H1 (cell line): ENCODE results near the gene DEPP1. TPM values are rescaled to one million over a fixed set of nuclear protein-coding genes. Genes with fewer than 3 reads are reported as not detected.

Experiments used
- CHD7 ChIP-seq: fragments of 300-600 bp; sonication (generic); IDR thresholded peaks from 2 replicates; pipeline ENCODE4 v1.7.1; 2012; ENCODE audit warnings: low read length, moderate library complexity, mild to moderate bottlenecking, inconsistent platforms; ENCODE audit not compliant: insufficient replicate concordance
- FOSL1 ChIP-seq: IDR thresholded peaks from 2 replicates; pipeline ENCODE4 v1.6.1; 2011; ENCODE audit warnings: mild to moderate bottlenecking, low read depth, low read length, moderate library complexity; ENCODE audit not compliant: insufficient read depth
- JUND ChIP-seq: IDR thresholded peaks from 2 replicates; pipeline ENCODE4 v1.6.1; 2011; ENCODE audit warnings: mild to moderate bottlenecking, improper control_type of control experiment, low read length
- RAD21 ChIP-seq, 2 experiments: IDR thresholded peaks in 1 of 2; conservative IDR thresholded peaks in 1 of 2; 2 replicates each; pipeline ENCODE4 v1.6.1; 2011; ENCODE audit warnings: low read depth in 2 of 2, low read length in 2 of 2, improper control_type of control experiment in 1 of 2, inconsistent platforms in 1 of 2, mild to moderate bottlenecking in 1 of 2, moderate library complexity in 1 of 2
- RFX5 ChIP-seq: IDR thresholded peaks from 2 replicates; pipeline ENCODE4 v1.6.1; 2011; ENCODE audit warnings: low read depth, low read length, improper control_type of control experiment, borderline replicate concordance
- RNF2 ChIP-seq: fragments of 200-900, 300-1000 bp; sonication (generic); IDR thresholded peaks from 2 replicates; pipeline ENCODE4 v1.7.1; 2016; ENCODE audit warnings: borderline replicate concordance, low read depth, mild to moderate bottlenecking, antibody characterized with exemption, low read length; ENCODE audit not compliant: poor library complexity, severe bottlenecking; ENCODE audit errors: missing control alignments
- SP1 ChIP-seq: IDR thresholded peaks from 2 replicates; pipeline ENCODE4 v1.6.1; 2011; ENCODE audit warnings: low read depth, low read length
- SP4 ChIP-seq: IDR thresholded peaks from 2 replicates; pipeline ENCODE4 v1.6.1; 2012; ENCODE audit warnings: low read length, inconsistent platforms
- ZNF274 ChIP-seq: IDR thresholded peaks from 2 replicates; pipeline ENCODE4 v1.7.0; 2012; ENCODE audit warnings: low read length, borderline replicate concordance; ENCODE audit errors: extremely low read depth
- polyA plus RNA-seq, 7 experiments: library from polyadenylated mRNA; depleted of rRNA in 3 of 7; stranded (reverse) in 5 of 7; unstranded in 2 of 7; fragments of >200 nt in 5 of 7; fragments of 200-250 nt in 2 of 7; gene quantifications; 1 replicate in 5 of 7; 2 replicates in 1 of 7; 4 replicates in 1 of 7; pipeline versions ENCODE4 v1.2.1 to v1.2.3, GENCODE V29; 2011 to 2013; ENCODE audit warnings: missing spikeins in 2 of 7, mixed read lengths in 2 of 7
- total RNA-seq: library from RNA; stranded (reverse); fragmentation: NEBNext Ultra II Directional; extraction: Animal tissue kit (Norgen Biotek cat#: 25700); gene quantifications from 2 replicates; pipeline ENCODE4 v1.2.1, GENCODE V29; 2021

The DEPP1 gene
- total and polyA plus RNA-seq, 2 of the 8 experiments (the other 6 are each of a cell fraction or from before 2014, with no cell fraction given): 0.67 to 4.5 TPM

- TF ChIP-seq CHD7 (no peak), RAD21 (IDR thresholded peaks at IDR 0.05 in 1 of 2, conservative IDR thresholded peaks at IDR 0.05 in 1 of 2; ENCODE audit: low read depth in 2 of 2, low read length in 2 of 2) (no peak), RNF2 (no peak), SP1 (no peak), ZNF274 (no peak), FOSL1 (no peak), JUND (no peak), SP4 (no peak), RFX5 (no peak)
These were observed 51.8 kb downstream of the DEPP1 start (continued) for GRCh38 chr10:44926751-44927351.
